ENCODE data around the gene LCLAT1.

- TF ChIP-seq SIN3A (IDR thresholded peaks at IDR 0.05; ENCODE audit: borderline replicate concordance, insufficient read depth, low read length) (no peak), REST (IDR thresholded peaks at IDR 0.05; ENCODE audit: insufficient read depth in 1 of 2, low read depth in 2 of 2, low read length in 2 of 2) (no peak), POLR2AphosphoS5 (IDR thresholded peaks at IDR 0.05; ENCODE audit: low read depth, low read length) (no peak), TAF1 (IDR thresholded peaks at IDR 0.05; ENCODE audit: borderline replicate concordance, insufficient read depth, low read length) (no peak)
These were observed 184.1 kb downstream of the LCLAT1 start for GRCh38 chr2:30631051-30631671.
